HG03460 (cell line): ENCODE results near the gene SLAMF1.
"Not testable (repeated sequence)": the region's sequence is repeated elsewhere in the genome, so short reads cannot be mapped to it uniquely, and the experiment has no call there.

Source experiments
- ATAC-seq: cut with Tn5 transposase; IDR thresholded peaks from one replicate; pipeline ENCODE4 v1.9.1; 2021; ENCODE audit not compliant: unreplicated experiment

SLAMF1 gene

DNA sequence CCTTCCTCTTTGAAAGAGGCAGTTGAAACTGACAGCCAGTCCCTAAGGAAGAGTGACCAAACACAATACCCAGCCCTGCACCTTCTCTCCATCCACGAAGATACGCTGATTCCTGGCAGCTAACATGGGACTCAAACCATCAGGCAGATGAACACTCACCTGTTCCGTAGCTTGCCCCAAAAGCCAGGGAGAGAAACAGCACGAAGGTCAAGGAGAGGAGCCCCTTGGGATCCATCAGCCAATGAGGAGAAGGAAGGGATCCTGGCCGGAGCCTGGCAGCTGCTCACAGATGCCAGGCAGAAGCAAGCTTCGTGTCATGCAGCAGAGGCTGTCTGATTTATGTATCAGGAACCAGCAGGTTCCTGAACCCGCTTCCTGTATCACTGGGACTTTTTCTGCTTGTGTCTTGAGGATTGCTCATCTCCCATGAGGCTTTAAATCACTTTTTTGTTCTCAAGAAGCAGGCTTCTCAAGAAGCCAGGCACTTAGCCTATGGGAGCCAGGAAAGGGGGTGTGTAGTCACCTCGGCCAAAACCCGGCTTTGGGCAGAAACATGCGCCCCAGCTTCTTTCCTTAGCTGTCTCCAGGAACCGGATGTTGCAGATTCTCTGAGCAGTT is at the start of gene SLAMF1:
SLAMF1 (minus strand) TSS at position 334 of the 618 bp plus-strand sequence; CDS start at position 235, 99 bp downstream.
- ATAC-seq: peak; percentile 58

DNA sequence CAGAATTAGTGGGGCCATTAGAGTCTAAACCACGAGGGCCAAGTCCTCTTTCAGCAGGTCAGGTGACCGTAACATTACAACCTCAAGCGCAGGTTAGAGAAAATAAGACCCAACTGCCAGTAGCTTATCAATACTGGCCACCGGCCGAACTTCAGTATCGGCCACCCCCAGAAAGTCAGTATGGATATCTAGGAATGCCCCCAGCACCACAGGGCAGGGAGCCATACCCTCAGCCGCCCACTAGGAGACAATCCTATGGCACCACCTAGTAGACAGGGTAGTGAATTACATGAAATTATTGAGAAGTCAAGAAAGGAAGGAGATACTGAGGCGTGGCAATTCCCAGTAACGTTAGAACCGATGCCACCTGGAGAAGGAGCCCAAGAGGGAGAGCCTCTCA is 45.5 kb upstream of the SLAMF1 start:
- not testable (repeated sequence) for ATAC-seq

GRCh38 chr1:160685266-160685665 is 38.4 kb upstream of the SLAMF1 start:
- no peak for ATAC-seq

DNA sequence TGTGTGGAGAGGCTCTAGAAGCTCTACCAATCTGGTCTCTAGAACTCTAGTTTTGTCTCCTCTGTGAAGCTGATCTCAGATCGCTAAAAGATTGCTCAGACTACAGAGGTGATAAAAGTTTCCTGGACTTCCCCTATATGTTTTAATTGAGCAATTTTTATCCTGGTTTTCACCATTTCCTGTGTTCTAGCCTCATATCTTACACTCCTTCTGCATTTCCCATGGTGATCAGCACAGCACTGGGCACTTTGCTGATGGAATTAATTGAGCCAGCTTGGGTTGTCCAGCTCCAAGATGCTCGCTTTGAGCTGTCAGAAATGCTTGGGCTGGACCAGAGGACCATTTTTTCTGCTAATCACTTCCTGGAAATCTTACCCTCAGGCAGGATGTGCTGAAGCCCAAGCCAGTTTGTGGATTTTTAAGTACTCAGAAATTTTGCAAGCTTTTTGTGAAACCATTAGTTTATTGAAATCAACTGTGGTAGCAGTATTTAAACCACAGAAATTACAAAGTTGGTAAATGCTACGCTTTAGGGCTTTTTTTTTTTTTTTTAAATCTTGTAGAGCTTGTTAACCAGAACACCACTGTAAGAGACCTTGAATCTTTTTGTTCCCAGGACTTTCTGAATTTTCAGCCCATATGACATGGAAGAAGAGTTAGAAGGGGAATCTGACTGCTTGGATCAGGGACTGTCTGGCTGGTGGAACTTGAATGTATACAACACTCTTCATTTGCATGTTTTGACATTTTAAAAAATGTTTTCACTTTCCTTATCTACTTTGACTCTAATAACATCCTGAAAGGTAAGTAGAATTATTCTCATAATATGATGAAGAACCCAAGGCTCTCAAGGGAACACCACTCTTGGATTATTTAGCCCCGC is 36.4 kb upstream of the SLAMF1 start:
- ATAC-seq: no peak

- no peak for ATAC-seq
These were observed 35.0 kb upstream of the SLAMF1 start for GRCh38 chr1:160681891-160682140.

- ATAC-seq: no peak
These were observed 34.4 kb upstream of the SLAMF1 start for GRCh38 chr1:160681066-160681890.

- ATAC-seq: no peak
These were observed 33.6 kb upstream of the SLAMF1 start for GRCh38 chr1:160680399-160680798.

DNA sequence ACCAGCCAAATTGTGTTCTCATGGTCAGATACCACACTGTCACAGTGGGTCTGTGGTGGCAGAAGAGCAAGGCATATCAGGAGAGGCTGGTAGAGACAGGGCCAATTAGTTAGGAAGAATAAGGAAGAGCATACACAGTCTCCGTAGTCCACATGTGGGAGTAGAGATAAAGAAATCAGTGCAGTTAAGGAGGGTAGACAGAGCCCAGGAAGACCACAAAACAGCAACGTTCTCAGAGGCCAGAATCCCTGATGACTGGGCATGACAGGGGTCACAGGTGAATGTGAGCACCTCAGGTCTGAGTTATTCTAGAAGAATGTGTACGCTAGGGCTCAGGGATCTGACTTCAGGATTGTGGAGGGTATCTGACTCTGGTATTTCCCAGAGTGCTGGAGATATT is 33.0 kb upstream of the SLAMF1 start:
- no peak for ATAC-seq

DNA sequence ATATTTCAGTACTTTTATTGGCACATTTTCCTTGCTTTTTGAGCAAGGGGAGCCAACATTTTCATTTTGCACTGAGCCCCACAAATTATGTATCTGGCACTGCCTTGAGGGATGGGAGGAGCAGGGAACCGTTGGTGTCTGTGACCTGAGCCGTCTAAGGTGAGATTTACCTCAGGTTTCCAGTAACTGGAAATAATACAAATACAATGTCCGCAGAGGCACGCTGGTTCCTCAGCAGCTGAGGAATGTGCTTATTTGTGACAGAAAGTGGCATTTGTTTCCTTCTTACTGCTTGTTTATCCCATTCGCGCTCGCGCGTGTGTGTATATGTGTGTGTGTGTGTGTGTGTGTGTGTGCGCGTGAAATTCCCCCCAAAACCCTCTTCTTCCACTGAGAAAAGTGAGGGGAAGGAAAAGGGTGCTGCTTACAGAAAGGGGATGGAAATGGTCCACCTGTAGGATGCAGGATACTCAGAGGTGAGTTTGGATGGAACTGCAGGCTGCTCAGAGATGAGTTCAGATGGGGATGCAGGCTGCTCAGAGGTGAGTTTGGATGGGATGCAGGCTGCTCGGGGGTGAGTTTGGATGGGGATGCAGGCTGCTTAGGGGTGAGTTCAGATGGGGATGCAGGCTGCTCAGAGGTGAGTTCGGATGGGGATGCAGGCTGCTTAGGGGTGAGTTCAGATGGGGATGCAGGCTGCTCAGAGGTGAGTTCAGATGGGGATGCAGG is 30.2 kb upstream of the SLAMF1 start:
- ATAC-seq: no peak

GRCh38 chr1:160675641-160676410 is 29.0 kb upstream of the SLAMF1 start:
- peak; percentile 49 for ATAC-seq

DNA sequence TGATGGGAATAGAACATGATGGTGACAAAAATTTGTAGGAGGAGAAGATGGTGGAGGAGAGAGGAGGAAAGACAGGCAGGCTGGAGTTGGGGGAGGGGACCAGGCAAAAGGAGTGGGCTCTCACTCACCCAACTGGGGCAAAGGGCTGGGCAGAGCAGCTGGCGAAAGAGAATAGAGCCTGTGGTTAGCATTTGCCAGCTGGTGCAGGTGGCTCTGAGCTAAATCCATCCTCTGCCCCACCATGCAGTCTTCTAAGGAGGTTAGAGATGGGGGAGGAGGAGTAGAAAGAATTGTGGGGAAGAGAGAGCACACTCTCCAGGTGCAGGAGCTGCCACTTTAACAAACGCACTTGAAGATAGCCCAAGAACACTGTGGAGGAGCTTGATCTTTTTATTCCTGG is 27.6 kb upstream of the SLAMF1 start:
- ATAC-seq: no peak

DNA sequence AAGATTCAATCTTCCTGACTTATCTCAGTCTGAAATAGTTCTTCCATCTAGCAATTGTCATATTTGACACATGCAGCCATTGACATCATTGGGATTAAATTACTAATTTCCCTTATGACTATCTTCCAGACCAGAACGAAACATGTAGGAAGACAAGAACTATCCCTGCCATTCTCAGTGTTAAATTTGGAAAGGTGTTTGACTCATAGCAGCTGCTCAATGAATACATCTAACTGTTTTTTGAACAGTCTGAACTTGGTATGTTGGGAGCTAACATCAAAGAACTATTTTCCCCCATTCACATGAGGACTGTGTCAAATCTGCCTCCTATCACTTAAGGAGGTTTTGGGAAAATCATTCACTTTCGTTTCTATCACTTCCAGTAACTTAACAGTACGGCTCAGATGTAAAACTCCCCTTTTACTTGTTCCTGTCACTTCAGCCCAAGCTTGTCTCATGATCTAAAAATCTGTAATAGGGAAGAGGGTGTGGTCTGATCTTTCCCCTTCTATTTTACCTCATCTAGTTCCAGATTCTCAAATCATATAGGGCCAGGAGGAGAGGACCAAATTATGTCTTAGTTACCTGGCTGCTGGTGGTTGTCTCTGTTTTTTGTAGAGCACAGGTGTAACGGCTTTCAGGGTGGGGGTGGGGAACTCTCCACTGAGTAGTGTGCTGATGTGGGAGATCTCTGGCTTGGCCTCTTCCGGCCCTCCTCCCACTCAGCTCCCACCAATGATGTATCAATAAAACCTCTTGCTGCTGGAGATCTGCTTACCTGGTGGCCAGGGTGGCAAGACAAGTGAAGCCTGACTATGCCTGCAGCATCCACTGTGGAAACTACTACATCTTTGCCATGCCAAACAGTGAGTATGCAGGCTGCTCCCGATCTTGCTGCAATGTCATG is 26.2 kb upstream of the SLAMF1 start:
- no peak for ATAC-seq

DNA sequence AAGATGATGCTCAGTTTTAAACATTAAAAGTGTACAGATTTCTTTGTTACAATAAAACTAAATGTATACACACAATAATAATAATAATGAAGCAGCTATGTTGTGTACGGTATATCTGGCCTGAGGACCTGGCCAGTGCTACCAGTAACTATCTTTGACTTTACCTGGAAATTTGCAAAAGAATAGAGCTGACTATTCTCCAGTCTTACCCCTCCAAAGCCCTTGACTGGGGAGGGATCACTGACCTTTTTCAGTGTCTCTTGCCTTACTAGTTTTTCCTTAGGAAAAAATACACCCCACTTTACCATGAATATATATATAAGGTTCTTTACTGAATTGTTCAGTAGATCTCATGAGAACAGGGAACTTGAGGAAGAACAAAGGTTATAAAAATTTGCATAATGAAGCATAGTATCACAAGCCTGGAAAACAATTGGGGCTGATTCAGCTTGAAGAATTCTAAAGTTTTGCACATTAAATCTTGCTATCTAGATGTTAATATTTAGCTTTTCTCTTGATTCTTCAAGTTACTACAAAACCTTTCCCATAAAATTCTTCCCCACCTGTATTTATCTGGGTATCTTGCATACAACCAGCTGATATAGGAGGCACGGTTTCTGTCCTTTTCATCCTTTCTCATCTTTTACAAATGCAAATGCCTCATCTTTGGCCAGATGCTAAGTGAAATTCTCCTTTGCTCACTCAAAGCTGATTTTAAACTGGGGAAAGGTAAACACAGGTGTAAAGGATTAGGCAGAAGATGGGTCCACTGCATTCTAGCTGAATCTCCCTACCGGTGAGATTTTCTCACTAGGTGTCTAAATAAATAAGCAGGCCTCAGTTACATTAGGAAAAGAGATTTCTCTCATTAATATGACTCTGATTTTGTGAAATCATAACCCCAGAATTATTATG is 25.0 kb upstream of the SLAMF1 start:
- ATAC-seq: no peak

GRCh38 chr1:160670701-160671100 is 23.9 kb upstream of the SLAMF1 start:
- no peak for ATAC-seq

- no peak for ATAC-seq
These were observed 23.0 kb upstream of the SLAMF1 start for GRCh38 chr1:160669802-160670201.

DNA sequence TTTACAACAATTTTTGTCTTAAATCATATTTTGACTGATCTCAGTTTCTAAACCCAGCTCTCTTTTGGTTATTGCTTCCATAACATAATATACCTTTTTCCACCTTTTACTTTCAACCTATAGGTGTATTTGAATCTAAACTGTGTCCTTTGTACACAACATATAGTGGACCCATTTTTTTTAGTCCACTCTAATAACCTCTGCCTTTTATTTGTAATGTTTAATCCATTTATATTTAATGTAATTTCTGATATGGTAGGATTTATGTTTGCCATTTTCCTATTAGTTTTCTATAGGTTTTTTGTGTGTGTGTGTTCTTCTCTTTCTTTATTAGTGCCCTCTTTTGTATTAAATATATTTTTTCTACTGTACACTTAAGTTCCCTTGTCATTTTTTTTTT is 22.4 kb upstream of the SLAMF1 start:
- ATAC-seq: no peak

- no peak for ATAC-seq
These were observed 21.1 kb upstream of the SLAMF1 start for GRCh38 chr1:160667896-160668295.

- ATAC-seq: no peak
These were observed 19.2 kb upstream of the SLAMF1 start for GRCh38 chr1:160666079-160666442.
